Measurements from ENCODE around the gene PAQR9.

PAQR9 gene

DNA sequence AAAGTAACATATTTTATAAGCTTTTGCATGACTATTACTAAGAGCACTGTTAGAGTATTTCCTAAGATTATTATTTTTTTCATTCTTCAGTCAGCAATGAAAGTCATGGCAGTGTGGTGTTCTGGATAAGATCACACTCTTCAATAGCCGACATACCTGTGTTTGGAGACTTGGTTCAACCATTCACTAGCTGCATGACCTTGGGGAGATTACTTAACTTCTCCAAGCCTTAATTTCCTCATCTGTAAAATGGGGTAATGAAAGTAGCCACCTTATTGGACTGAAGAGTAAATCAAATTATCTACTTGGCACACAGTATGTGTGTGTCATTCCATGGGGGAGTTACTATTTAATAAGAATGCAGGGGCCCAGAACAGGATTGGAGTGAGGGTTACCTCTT lies 50.0 kb downstream of the PAQR9 start:
- DNase-seq: no peak

DNA sequence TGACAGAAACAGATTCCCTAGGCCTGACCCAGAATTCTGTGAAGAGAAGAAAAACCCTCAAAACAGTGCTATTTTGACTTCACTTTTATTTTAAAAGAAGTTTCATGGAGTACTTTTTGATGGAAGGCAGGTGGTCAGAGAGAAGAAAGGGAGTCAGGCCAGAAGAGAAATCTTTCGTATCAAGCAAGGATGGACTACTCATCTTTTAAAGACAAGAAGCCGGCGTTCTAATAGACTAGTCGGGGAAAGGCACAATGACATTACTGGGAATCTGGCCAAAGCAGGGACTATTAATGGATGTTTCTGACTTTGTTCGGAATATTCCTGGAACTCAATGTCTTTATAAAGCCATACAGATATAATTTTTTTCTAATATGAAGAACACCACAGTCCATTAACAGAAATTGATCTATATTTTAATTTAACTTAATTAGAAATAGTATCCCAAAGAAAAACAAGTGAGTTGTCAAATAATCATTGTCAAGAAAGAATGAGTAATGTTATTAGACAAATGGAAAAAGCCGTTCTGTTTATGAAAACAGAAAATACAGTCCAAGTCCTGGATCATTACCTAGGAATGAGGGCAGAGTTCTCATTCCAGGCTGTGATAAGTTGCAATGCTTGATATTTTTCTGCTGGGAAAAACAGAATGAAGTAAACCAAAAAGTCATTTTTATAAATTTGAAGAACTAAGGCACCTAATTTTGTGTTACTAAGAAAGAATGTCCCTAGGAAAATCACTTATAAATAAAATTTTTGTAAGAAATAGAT lies 50.9 kb downstream of the PAQR9 start:
- DNase-seq: no peak
